Tibial artery (tissue), 4 donors: Measurements from ENCODE around the gene AKTIP.
A peak's percentile ranks its signal among the peaks of the same experiment; 100 is the strongest.

Experiments used
- DNase-seq, 2 donors: peaks; one replicate each; pipeline ENCODE4 v3.0.0-alpha.2; 2019
- H3K27ac ChIP-seq, 2 donors: fragments of 200-600 bp; sonication (generic) in 1 of 2; 1 replicate in 1 of 2; 2 replicates in 1 of 2; pipeline ENCODE4 v1.5.1; 2018 to 2019; ENCODE audit warnings: mild to moderate bottlenecking in 1 of 2
- H3K27me3 ChIP-seq, 2 donors: fragments of 200-600 bp; sonication (generic) in 1 of 2; one replicate each; pipeline versions ENCODE4 v1.5.1 to v1.6.0; 2016 to 2019
- H3K36me3 ChIP-seq, 3 donors: fragments of 200-600 bp; sonication (generic) in 2 of 3; one replicate each; pipeline ENCODE4 v1.5.1; 2016 to 2019; ENCODE audit warnings: mild to moderate bottlenecking in 2 of 3
- H3K4me1 ChIP-seq, 4 donors: fragments of 200-600 bp; sonication (generic) in 2 of 4; 1 replicate in 3 of 4; 2 replicates in 1 of 4; pipeline ENCODE4 v1.5.1; 2016 to 2019
- H3K4me3 ChIP-seq, 2 donors: fragments of 200-600 bp; sonication (generic) in 1 of 2; 1 replicate in 1 of 2; 2 replicates in 1 of 2; pipeline ENCODE4 v1.5.1; 2018 to 2019; ENCODE audit warnings: mild to moderate bottlenecking in 2 of 2
- H3K9me3 ChIP-seq, 3 donors: fragments of 200-600 bp; sonication (generic) in 1 of 3; one replicate each; pipeline ENCODE4 v1.5.1; 2016 to 2019
- intact Hi-C: fragments of 100-400 bp; cut with DNase I; formaldehyde crosslinking; loops from one replicate; pipeline ENCODE4 v1.15.0; 2023; ENCODE audit warnings: low total_unique reads
- TF ChIP-seq, protein P1 (sequence below), 2 experiments: fragments of 200-600 bp in 1 of 2; fragments of 450-650 bp in 1 of 2; IDR thresholded peaks; one replicate each; pipeline ENCODE4 v1.5.1; 2017 to 2019; ENCODE audit warnings: antibody characterized with exemption in 2 of 2, mild to moderate bottlenecking in 1 of 2, moderate library complexity in 1 of 2

Gene AKTIP

DNA sequence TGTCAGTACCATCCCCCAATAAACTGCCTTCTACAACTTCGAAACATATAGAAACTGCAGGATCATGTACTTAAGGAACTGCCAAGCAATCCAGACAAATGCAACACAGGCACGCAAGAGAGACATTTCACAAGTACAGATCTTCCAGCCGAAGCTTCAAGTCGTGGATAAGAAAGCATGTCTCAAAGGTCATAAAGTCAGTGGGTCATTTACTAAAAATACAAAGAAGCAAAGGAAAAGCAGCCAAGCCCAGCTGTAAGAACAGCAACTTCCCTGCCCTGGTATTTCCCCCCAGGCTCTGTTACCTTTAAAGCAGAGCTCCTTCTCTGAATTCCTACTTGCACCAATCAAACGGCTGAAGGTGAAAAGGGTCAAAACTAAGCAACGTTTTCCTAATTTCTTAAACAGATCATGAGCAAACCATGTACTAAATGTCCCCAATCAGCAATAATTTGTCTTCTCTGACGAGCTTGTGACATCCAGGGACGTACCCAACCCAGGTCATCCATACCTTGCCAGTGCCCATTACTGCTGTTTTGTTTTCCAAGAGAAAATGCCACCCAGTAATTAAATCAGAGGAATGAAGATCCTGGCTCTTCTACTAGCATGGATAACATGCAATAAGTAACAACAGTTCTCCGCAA lies 1.7 kb downstream of the AKTIP start:
- H3K4me1 ChIP-seq: peaks cover 0 to 35% (median 26%) of the 10 kb centered on the region in 4 donors
- peak overlapping the region; percentile 65 to 97 for H3K4me3 ChIP-seq
- TF ChIP-seq, protein P1, sequence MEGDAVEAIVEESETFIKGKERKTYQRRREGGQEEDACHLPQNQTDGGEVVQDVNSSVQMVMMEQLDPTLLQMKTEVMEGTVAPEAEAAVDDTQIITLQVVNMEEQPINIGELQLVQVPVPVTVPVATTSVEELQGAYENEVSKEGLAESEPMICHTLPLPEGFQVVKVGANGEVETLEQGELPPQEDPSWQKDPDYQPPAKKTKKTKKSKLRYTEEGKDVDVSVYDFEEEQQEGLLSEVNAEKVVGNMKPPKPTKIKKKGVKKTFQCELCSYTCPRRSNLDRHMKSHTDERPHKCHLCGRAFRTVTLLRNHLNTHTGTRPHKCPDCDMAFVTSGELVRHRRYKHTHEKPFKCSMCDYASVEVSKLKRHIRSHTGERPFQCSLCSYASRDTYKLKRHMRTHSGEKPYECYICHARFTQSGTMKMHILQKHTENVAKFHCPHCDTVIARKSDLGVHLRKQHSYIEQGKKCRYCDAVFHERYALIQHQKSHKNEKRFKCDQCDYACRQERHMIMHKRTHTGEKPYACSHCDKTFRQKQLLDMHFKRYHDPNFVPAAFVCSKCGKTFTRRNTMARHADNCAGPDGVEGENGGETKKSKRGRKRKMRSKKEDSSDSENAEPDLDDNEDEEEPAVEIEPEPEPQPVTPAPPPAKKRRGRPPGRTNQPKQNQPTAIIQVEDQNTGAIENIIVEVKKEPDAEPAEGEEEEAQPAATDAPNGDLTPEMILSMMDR (IDR thresholded peaks at IDR 0.05): no peak
- peaks cover 16 to 31% (median 24%) of the 10 kb centered on the region in 3 donors for H3K36me3 ChIP-seq
- peak overlapping the region; percentile 74 to 89 for H3K27ac ChIP-seq
- H3K9me3 ChIP-seq: no peaks in the 10 kb centered on the region
- no peak for DNase-seq
- no peaks in the 10 kb centered on the region for H3K27me3 ChIP-seq
- intact Hi-C loops: loop anchor here (5.0 kb wide), 1 partner anchor 64 kb away; no protein-coding TSS in a partner anchor

DNA sequence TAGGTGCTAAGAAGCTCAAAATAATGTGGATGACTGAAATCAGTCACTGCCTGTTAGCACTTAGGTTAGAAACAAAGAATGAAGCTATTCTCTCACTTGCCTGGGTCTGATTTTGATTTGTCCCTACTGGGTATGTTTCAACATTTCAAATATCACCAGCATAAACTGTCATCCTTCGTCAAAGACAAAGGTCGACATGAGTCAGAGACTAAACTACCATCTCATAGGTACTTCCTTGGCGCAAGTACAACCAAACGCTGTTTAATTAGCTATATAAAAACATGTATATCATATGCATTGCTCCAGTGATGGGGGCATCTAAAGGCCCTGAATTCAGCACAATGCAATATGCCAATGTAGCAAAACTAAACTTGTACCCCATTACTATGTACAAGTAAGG lies 4.0 kb downstream of the AKTIP start:
- Histone ChIP-seq H3K4me3 (no peak overlapping the region), H3K27me3 (no peaks in the 10 kb centered on the region), H3K4me1 (peaks cover 0 to 21% (median 16%) of the 10 kb centered on the region in 4 donors), H3K36me3 (peaks cover 38 to 54% (median 46%) of the 10 kb centered on the region in 3 donors), H3K27ac (no peak overlapping the region), H3K9me3 (no peaks in the 10 kb centered on the region)
- intact Hi-C loops: no loop called here
- TF ChIP-seq, protein P1 (IDR thresholded peaks at IDR 0.05): no peak
- no peak for DNase-seq

DNA sequence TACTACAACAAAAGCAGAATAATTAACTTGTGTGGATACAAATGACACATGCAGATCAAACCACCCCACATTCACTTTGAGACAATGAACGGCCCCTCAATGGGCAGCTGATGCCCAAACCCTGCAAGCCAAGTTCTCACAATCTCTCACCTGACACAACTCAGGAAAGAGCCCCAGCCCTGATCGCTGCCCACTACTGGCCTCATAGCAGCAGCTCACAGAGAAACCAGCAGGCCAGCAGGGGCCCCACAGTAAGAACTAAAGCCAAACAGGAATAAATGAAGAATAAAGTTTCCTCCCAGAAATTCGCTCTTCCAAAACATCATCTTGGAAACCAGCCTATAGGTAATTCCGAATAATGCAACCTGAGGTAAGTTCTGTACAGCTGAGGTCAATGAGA lies 7.7 kb downstream of the AKTIP start:
- no peak overlapping the region for H3K4me3 ChIP-seq
- H3K36me3 ChIP-seq: peaks cover 59 to 91% (median 81%) of the 10 kb centered on the region in 3 donors
- H3K4me1 ChIP-seq: peaks cover 0 to under 1% (median 0%) of the 10 kb centered on the region in 4 donors
- H3K9me3 ChIP-seq: no peaks in the 10 kb centered on the region
- intact Hi-C loops: no loop called here
- TF ChIP-seq, protein P1 (IDR thresholded peaks at IDR 0.05): no peak
- no peaks in the 10 kb centered on the region for H3K27me3 ChIP-seq
- H3K27ac ChIP-seq: no peak overlapping the region
- DNase-seq: no peak

DNA sequence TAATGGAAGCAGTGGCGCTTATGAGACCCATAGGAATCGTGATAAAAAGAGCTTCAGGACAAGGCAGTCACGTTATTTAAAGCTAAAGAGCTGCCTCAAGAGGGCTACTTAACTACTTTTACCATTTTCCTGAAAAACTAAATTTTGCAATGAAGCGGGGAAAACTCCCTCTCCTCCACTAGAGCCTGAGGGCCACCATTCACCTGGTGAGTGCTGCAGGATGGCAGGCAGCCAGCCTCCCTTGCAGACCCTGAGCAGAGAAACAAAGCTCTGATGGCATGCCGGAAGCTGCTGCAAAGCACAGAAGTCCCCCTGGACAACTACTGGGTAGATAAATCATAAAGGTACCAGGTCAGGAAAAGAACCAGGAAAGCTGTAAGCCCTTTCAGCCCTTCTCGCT lies 8.4 kb downstream of the AKTIP start:
- Histone ChIP-seq H3K9me3 (no peaks in the 10 kb centered on the region), H3K36me3 (peaks cover 66 to 98% (median 88%) of the 10 kb centered on the region in 3 donors), H3K4me3 (no peak overlapping the region), H3K4me1 (no peaks in the 10 kb centered on the region), H3K27me3 (no peaks in the 10 kb centered on the region), H3K27ac (no peak overlapping the region)
- TF ChIP-seq, protein P1 (IDR thresholded peaks at IDR 0.05): no peak
- intact Hi-C loops: no loop called here
- no peak for DNase-seq

DNA sequence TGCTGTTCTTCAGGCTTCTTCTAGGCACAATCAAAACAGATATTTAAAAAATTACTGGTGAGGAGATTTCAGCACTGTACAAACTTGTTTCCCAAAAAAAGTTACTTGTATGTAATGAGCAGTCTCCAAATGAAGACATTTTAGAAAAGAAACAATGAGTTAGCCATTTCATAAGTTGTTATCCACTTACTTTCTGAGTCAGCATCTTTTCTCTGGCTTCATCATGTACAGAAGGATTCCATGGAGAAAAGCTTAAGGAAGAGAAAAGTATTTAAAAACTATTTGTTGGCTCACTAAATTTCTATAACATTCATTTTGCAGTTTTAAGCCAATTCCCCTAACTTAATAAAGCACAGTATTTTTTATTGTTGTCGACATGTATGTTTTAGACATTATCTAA lies 10.5 kb downstream of the AKTIP start:
- peaks cover 67 to 100% (median 89%) of the 10 kb centered on the region in 3 donors for H3K36me3 ChIP-seq
- intact Hi-C loops: no loop called here

More for the DNA sequence above, 10.5 kb downstream of the AKTIP start:
- DNase-seq: no peak
- TF ChIP-seq, protein P1 (IDR thresholded peaks at IDR 0.05): no peak
- no peaks in the 10 kb centered on the region for H3K9me3 ChIP-seq
- H3K27ac ChIP-seq: no peak overlapping the region
- H3K27me3 ChIP-seq: no peaks in the 10 kb centered on the region
- H3K4me1 ChIP-seq: no peaks in the 10 kb centered on the region
- H3K4me3 ChIP-seq: no peak overlapping the region
